OCI-LY1 (cell line): ENCODE measurements around the gene MYH7B.

ENCODE experiments used
- H2AFZ ChIP-seq: fragments of 200-600 bp; sonication (generic), shearing (Covaris generic); 2 replicates; pipeline ENCODE4 v1.6.0; 2014; ENCODE audit warnings: antibody characterized with exemption, mild to moderate bottlenecking, low read length
- H3F3A ChIP-seq: fragments of 200-600 bp; sonication (generic), shearing (Covaris generic); 2 replicates; pipeline ENCODE4 v1.6.0; 2014; ENCODE audit warnings: mild to moderate bottlenecking, antibody characterized with exemption, low read length, moderate library complexity; ENCODE audit not compliant: insufficient read depth
- H3K27ac ChIP-seq: fragments of 200-600 bp; sonication (generic); 2 replicates; pipeline ENCODE4 v1.5.1; 2014; ENCODE audit warnings: low read length, mixed run types, mild to moderate bottlenecking, low read depth; ENCODE audit not compliant: poor library complexity, severe bottlenecking
- H3K27me3 ChIP-seq: fragments of 200-600 bp; sonication (generic); 2 replicates; pipeline ENCODE4 v1.6.0; 2014; ENCODE audit warnings: antibody characterized with exemption, mild to moderate bottlenecking, low read length, moderate library complexity; ENCODE audit not compliant: insufficient read depth
- H3K36me3 ChIP-seq: fragments of 200-600 bp; sonication (generic); 2 replicates; pipeline ENCODE4 v1.6.1; 2014; ENCODE audit warnings: mild to moderate bottlenecking, antibody characterized with exemption, low read length, moderate library complexity, mixed read lengths; ENCODE audit not compliant: insufficient read depth
- H3K4me1 ChIP-seq: fragments of 200-600 bp; sonication (generic); 2 replicates; pipeline ENCODE4 v1.5.1; 2014; ENCODE audit warnings: mild to moderate bottlenecking, low read length, moderate library complexity; ENCODE audit not compliant: insufficient read depth, severe bottlenecking
- H3K4me2 ChIP-seq: fragments of 200-600 bp; sonication (generic), shearing (Covaris generic); 2 replicates; pipeline ENCODE4 v1.6.1; 2014; ENCODE audit warnings: low read length
- H3K4me3 ChIP-seq: fragments of 200-600 bp; sonication (generic); 2 replicates; pipeline ENCODE4 v1.5.1; 2014; ENCODE audit warnings: low read length, low read depth, mild to moderate bottlenecking, mixed read lengths; ENCODE audit not compliant: poor library complexity, severe bottlenecking
- H3K79me2 ChIP-seq: fragments of 200-600 bp; shearing (Covaris generic); 2 replicates; pipeline ENCODE4 v1.6.1; 2016; ENCODE audit warnings: mixed run types, low read length, mixed read lengths; ENCODE audit not compliant: insufficient read depth
- H3K9ac ChIP-seq: fragments of 200-600 bp; sonication (generic), shearing (Covaris generic); 2 replicates; pipeline ENCODE4 v1.6.1; 2014; ENCODE audit warnings: mild to moderate bottlenecking, low read length, mixed read lengths
- H3K9me2 ChIP-seq: fragments of 200-600 bp; sonication (generic), shearing (Covaris generic); 2 replicates; pipeline ENCODE4 v1.6.1; 2014; ENCODE audit warnings: low read depth, mild to moderate bottlenecking, low read length, mixed read lengths
- H3K9me3 ChIP-seq: fragments of 200-600 bp; shearing (Covaris generic); 2 replicates; pipeline ENCODE4 v1.6.1; 2014; ENCODE audit warnings: low read length, mixed read lengths
- H4K20me1 ChIP-seq: fragments of 200-600 bp; sonication (generic), shearing (Covaris generic); 2 replicates; pipeline ENCODE4 v1.6.0; 2016; ENCODE audit warnings: mild to moderate bottlenecking, low read length; ENCODE audit not compliant: insufficient read depth
- EZH2 ChIP-seq: fragments of 200-600 bp; sonication (generic), shearing (Covaris generic); IDR thresholded peaks from 2 replicates; pipeline ENCODE4 v1.8.0; 2017; ENCODE audit warnings: borderline replicate concordance, mixed run types, mild to moderate bottlenecking, antibody characterized with exemption, low read length, moderate library complexity, mixed read lengths
- TF ChIP-seq, protein P1 (sequence below): fragments of 200-600 bp; sonication (generic), shearing (Covaris generic); IDR thresholded peaks from 2 replicates; pipeline ENCODE4 v1.5.1; 2017; ENCODE audit warnings: mild to moderate bottlenecking, antibody characterized with exemption, low read length, moderate library complexity, mixed read lengths

The MYH7B gene

DNA sequence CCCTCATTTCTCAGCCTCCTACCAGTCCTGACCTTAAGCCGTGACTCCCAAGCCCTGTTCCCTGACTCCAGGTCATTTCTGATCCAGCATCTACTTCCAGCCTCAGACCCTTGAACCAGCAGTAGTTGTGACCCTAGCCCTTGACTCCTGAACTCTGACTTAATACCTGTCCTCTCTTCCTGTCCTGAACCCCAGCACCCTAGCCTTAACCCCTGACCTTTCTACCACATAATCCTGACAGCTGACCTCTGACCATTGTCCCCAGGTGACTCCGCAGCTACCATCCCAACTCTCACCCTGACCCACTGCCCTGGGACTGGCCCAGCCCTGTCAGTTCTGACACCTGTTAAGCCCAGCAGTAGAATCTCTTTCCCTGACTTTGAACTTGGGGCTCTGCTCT is 42.1 kb downstream of the MYH7B start:
- peaks cover 33% of the 10 kb centered on the region for H3K36me3 ChIP-seq
- H3K27me3 ChIP-seq, result no peaks in the 10 kb centered on the region
- no peak for TF ChIP-seq EZH2
- TF ChIP-seq, protein P1, sequence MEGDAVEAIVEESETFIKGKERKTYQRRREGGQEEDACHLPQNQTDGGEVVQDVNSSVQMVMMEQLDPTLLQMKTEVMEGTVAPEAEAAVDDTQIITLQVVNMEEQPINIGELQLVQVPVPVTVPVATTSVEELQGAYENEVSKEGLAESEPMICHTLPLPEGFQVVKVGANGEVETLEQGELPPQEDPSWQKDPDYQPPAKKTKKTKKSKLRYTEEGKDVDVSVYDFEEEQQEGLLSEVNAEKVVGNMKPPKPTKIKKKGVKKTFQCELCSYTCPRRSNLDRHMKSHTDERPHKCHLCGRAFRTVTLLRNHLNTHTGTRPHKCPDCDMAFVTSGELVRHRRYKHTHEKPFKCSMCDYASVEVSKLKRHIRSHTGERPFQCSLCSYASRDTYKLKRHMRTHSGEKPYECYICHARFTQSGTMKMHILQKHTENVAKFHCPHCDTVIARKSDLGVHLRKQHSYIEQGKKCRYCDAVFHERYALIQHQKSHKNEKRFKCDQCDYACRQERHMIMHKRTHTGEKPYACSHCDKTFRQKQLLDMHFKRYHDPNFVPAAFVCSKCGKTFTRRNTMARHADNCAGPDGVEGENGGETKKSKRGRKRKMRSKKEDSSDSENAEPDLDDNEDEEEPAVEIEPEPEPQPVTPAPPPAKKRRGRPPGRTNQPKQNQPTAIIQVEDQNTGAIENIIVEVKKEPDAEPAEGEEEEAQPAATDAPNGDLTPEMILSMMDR, result no peak
- H3K4me2 ChIP-seq, result no peak overlapping the region
- H3K27ac ChIP-seq, result no peak overlapping the region
- no peak overlapping the region for H3K9ac ChIP-seq
- no peaks in the 10 kb centered on the region for H4K20me1 ChIP-seq
- H2AFZ ChIP-seq, result no peak overlapping the region
- H3K4me3 ChIP-seq, result no peak overlapping the region
- H3K9me2 ChIP-seq, result no peaks in the 10 kb centered on the region
- peaks cover 3% of the 10 kb centered on the region for H3K4me1 ChIP-seq
- H3K79me2 ChIP-seq, result no peaks in the 10 kb centered on the region
- no peaks in the 10 kb centered on the region for H3K9me3 ChIP-seq
- H3F3A ChIP-seq, result no peaks in the 10 kb centered on the region

DNA sequence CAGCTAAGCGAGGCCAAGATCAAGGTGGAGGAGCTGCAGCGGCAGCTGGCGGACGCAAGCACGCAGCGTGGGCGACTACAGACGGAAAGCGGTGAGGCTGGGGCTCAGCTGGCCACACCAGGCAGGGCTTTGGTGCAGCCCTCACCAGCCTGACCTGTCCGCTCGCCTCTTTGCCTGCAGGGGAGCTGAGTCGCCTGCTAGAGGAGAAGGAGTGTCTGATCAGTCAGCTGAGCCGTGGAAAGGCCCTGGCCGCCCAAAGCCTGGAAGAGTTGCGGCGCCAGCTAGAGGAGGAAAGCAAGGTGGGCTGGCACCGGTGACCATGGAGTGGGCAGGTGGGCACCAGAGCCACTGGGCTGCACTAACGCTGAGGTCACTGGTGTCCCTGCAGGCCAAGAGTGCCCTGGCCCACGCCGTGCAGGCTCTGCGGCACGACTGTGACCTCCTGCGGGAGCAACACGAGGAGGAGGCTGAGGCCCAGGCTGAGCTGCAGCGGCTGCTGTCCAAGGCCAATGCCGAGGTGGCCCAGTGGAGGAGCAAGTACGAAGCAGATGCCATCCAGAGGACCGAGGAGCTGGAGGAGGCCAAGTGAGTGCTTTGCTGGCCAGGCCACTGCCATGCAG is 42.8 kb downstream of the MYH7B start:
- no peaks in the 10 kb centered on the region for H3K9me3 ChIP-seq
- peaks cover 3% of the 10 kb centered on the region for H3K4me1 ChIP-seq
- no peaks in the 10 kb centered on the region for H4K20me1 ChIP-seq
- H2AFZ ChIP-seq, result no peak overlapping the region
- no peak overlapping the region for H3K4me3 ChIP-seq
- H3K36me3 ChIP-seq, result peaks cover 40% of the 10 kb centered on the region
- TF ChIP-seq EZH2, result no peak
- TF ChIP-seq, protein P1, result no peak
- no peak overlapping the region for H3K27ac ChIP-seq
- no peaks in the 10 kb centered on the region for H3F3A ChIP-seq
- H3K9me2 ChIP-seq, result no peaks in the 10 kb centered on the region
- H3K27me3 ChIP-seq, result no peaks in the 10 kb centered on the region
- no peaks in the 10 kb centered on the region for H3K79me2 ChIP-seq
- H3K9ac ChIP-seq, result no peak overlapping the region
- H3K4me2 ChIP-seq, result no peak overlapping the region

DNA sequence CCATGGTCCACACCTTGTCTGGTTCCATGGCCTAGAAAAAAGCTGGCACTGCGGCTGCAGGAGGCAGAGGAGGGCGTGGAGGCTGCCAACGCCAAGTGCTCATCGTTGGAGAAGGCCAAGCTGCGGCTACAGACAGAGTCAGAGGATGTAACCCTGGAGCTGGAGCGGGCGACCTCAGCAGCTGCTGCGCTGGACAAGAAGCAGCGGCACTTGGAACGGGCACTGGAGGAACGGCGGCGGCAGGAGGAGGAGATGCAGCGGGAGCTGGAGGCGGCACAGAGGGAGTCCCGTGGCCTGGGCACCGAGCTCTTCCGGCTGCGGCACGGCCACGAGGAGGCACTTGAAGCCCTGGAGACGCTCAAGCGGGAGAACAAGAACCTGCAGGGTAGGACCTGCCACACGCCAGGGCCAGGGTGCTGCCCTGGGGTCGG is 43.4 kb downstream of the MYH7B start:
- H3K36me3 ChIP-seq, result peaks cover 45% of the 10 kb centered on the region
- no peak overlapping the region for H3K4me3 ChIP-seq
- H3F3A ChIP-seq, result no peaks in the 10 kb centered on the region
- no peaks in the 10 kb centered on the region for H4K20me1 ChIP-seq
- H3K27me3 ChIP-seq, result no peaks in the 10 kb centered on the region
- H3K27ac ChIP-seq, result no peak overlapping the region
- no peaks in the 10 kb centered on the region for H3K9me2 ChIP-seq
- no peak overlapping the region for H3K9ac ChIP-seq
- TF ChIP-seq, protein P1, result no peak
- no peak for TF ChIP-seq EZH2
- no peak overlapping the region for H3K4me2 ChIP-seq
- no peaks in the 10 kb centered on the region for H3K79me2 ChIP-seq
- H3K4me1 ChIP-seq, result peaks cover 3% of the 10 kb centered on the region
- H2AFZ ChIP-seq, result no peak overlapping the region
- no peaks in the 10 kb centered on the region for H3K9me3 ChIP-seq
